ENCODE measurements around the gene RIN1. TPM values are rescaled to one million over a fixed set of nuclear protein-coding genes. Genes with fewer than 3 reads are reported as not detected.

RIN1 gene
- total RNA-seq, 1 donor: 3.0 TPM

GRCh38 chr11:66337103-66337899 lies 1.1 kb upstream of the RIN1 start:
- no peak for DNase-seq (ENCODE audit: low read depth in 2 of 3, low spot score in 2 of 3)

DNA sequence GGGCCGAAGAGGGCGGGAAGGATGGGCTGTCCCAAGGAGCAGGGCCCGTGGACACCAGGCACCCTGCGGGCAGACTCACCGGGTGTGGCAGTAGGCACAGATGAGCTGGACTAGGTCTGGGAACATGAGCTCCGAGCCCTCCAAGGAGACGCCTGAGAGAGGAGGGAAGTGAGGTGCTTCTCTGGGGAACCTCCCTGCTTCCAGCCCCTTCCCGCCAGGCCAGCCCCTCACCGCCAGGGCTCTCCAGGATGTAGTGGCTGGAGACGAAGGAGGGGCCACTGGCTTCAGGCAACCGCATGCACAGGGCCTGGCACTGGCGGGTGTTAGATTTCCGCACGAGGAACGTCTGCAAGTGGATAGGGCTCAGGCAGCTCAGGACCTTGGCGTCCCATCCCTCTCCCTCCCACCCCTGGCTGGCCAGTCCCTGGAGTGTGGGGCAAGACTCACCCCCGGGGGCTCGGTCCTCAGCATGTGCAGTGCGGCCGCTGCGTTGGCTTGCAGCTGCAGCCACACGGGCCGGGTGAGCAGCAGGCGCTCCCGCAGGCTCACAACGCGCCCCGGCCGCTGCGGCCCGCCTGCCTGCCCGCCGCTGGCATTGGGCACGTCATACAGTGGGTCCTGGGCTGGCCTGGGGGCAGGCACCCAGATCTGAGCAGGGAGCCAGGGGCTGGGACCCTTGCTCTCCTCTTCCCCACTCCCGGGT lies 552 bp downstream of the RIN1 start:
- DNase-seq (ENCODE audit: low read depth in 2 of 3, low spot score in 2 of 3): no peak

GRCh38 chr11:66334605-66335442 lies 1.4 kb downstream of the RIN1 start:
- no peak for DNase-seq (ENCODE audit: low read depth in 2 of 3, low spot score in 2 of 3)

DNA sequence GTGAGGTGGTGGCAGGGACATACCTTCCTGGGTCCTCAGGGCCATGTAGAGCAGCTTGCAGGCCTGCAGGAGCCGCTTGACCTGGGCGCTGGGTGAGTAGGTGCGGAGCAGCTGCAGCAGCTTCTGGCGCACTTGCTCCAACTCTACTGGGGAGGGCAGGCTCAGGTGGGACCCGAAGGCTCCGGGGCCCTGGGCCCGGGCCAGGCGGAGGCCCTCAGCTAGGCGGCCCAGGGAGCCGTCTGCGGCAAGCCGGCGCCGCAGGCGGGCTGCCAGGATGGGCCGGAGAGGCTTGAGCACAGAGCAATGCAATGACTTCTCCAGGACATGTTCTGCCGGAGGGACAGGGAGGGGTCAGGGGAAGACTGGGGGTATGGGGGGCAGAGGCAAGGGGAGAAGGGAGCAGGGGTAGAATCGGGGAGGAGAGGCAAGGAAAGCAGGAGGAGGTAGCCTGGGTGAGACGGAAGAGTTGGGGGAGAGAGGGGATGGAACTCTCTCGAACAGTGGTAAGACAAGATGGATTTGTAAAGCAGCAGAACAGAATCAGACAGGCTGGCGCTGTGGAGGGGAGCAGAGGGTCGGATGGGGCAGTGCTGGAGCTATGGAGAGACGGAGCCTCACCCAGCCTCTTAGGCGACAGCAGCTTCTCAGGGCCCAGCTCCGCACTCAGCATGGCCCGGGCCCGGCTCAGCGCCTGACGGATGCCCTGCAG lies 2.2 kb downstream of the RIN1 start:
- no peak for DNase-seq (ENCODE audit: low read depth in 2 of 3, low spot score in 2 of 3)

GRCh38 chr11:66333220-66333877 lies 2.9 kb downstream of the RIN1 start:
- no peak for DNase-seq (ENCODE audit: low read depth in 2 of 3, low spot score in 2 of 3)

GRCh38 chr11:66332371-66333219 lies 3.6 kb downstream of the RIN1 start:
- no peak for DNase-seq (ENCODE audit: low read depth in 2 of 3, low spot score in 2 of 3)

DNA sequence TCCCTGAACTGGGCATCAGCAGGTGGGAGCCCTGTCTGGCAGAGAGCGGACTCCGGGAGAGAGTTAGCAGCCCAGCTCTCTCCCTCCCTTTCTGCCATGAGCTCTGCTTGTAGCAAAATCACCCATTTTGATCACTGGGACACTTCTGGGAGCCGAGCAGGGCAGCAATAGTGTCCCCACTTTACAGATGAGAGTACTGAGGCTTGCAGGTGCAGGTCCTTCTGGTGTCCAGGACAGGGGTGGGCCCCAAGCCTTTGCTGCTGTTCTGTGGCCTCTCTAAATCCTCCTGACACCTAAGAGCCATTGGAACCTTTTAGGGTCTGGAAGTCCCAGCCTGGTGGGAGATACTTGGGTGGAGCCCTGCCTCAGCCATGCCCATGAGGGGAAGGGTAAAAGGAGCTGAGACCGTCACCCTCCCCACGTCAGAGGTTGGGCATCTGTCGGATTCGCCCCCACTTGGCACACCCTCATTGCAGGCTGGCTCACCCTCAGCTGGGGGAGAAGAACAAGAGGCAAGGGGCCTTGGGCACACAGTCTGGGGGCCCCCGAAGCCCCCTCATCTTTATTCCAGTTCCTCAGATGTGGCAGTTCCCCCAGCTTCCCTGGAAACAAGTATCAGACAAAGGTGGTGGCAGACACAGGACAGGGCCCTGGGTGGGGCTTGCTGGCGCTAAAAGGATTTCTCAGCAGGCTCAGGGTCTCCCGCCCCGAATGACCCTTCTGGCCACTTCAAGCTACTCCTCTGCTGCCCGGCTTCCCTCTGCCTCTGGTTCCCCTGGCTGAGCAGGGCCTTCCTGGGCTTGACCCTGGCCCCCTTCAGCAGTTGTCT lies 4.5 kb downstream of the RIN1 start:
- DNase-seq (ENCODE audit: low read depth in 2 of 3, low spot score in 2 of 3): no peak

GRCh38 chr11:66330931-66331330 lies 5.3 kb downstream of the RIN1 start:
- DNase-seq (ENCODE audit: low read depth in 2 of 3, low spot score in 2 of 3): no peak

GRCh38 chr11:66329165-66329673 lies 7.0 kb downstream of the RIN1 start:
- no peak for DNase-seq (ENCODE audit: low read depth in 2 of 3, low spot score in 2 of 3)

DNA sequence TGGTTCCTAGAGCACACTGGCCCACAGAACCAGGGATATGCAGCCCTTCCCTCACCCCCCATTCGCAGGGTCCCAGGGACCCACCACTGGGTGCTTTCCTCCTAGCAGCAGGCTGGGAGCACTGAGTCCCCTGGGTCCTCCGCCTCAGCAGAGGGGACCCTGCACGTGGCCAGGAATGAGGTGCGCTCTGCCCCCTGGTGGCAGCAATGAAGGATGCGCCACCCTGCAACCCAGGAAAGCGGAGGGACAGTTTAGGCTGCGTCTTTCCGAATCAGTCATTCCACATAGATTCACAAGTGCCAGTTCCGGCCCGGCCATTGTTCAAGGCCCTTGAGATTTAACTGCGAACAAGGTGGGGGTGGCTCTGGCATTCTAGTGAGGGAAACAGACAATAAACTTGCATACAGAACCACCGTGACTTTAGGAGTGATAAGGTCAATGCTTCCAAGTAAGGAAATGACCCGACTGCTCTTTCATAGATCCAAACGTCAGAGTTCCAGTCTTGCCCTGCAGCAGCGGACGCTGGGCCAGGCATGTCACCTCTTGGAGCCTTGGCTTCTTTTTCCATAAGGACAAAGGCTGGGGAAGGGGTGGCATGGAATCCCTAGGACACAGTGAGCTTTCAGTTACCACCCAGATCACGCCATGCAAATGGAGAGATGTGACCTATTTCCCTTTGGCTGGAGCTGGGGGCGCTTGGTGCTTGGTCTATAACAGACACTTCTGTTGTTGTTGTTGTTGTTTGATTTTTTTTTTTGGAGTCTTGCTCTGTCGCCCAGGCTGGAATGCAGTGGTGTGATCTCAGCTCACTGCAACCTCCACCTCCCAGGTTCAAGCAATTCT lies 7.7 kb downstream of the RIN1 start:
- DNase-seq (ENCODE audit: low read depth in 2 of 3, low spot score in 2 of 3): peak; percentile 74 to 82 (median 76)

- no peak for DNase-seq (ENCODE audit: low read depth in 2 of 3, low spot score in 2 of 3)
These were observed 8.3 kb downstream of the RIN1 start for GRCh38 chr11:66328031-66328301.

- no peak for DNase-seq (ENCODE audit: low read depth in 2 of 3, low spot score in 2 of 3)
These were observed 8.8 kb downstream of the RIN1 start for GRCh38 chr11:66327171-66328030.

DNA sequence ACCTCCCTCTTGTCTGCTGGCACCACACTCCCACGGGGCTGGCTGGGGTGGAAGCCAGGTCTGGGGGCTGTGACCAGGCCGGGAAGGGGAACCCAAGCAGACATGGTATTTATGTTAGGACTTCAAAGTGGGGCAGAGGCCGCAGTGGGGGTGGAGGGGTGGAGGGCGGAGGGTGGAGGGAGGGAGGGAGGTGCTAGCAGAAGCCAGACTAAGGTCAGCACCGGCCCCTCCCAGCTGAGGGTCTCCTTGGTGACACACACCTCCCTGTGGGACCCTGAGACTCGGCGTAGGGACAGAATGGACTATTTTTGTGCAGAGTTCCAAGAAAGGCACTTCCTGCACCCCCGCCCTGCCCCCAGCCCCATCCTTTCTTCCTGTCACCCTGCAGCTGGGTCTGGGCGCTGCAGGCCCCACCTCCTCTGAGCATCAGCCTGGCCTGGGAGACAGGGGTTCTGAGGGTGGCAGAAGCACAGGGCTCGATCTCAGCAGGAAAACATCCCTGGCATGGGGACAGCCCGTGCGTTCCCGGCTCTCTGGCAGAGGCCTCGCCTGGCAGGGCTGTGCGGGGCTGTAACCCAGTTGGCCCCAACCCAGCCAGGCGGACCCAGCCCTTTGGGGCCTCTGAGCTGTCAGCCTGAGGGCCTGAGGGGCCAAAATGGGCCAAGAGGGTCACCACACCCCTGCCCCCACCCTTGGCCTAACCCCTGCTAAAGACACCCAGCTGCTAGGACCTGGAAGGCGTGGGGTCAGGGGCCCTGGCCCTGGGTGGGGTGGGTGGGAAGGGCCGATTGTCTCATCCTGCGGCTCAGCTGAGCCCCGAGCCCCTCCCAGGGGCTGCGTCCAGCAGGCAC lies 9.7 kb downstream of the RIN1 start:
- no peak for DNase-seq (ENCODE audit: low read depth in 2 of 3, low spot score in 2 of 3)

DNA sequence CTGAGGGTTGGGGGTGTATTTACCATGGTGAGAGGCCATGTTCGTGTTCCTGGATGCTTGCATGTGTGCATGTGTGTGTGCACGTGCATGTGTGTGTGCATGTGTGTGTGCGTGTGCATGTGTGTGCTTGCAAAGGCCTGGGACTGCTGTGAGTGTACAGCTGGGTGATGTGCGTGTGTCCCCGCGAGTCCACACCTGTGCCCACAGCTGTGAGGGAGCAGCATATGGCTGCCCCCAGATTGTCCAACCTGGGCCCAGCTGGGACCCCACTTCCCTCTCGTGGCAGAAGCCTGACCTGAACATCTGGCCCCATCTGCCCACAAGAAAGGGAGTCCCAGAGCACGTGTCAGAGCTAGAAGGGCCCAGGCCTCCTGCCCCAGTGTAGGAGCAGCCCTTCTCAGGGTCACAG lies 11.0 kb downstream of the RIN1 start:
- DNase-seq (ENCODE audit: low read depth in 2 of 3, low spot score in 2 of 3): peak in 1 of 3 donors; percentile 76

DNA sequence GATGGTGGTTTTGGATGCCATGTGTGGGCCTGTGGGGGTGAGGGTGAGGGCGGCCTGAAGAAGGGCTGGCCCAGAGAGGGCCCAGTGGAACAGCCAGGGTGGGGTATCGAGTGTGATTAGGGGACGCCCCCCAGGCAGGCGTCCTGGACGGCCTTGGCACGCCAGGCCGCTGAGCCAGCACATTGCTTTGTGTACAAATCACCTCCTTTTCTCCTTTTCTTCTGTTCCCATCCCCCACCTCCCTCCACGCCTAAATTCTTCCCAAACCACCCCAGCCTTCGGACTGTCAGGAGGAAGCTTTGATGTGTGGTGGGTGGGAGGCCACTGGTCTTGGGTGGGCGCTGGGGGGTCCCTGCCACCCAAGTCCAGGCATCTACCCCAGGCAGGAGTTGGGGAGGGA lies 11.6 kb downstream of the RIN1 start:
- no peak for DNase-seq (ENCODE audit: low read depth in 2 of 3, low spot score in 2 of 3)

GRCh38 chr11:66323684-66324083 lies 12.6 kb downstream of the RIN1 start:
- no peak for DNase-seq (ENCODE audit: low read depth in 2 of 3, low spot score in 2 of 3)

Measured in hematopoietic multipotent progenitor cell (in vitro differentiated cells).